IPS DF 4.7 (cell line): ENCODE results near the gene KLF16.
"Not testable (repeated sequence)": the region's sequence is repeated elsewhere in the genome, so short reads cannot be mapped to it uniquely, and the experiment has no call there.

Experiments used
- DNase-seq: peaks from one replicate; pipeline ENCODE4 v3.0.0-alpha.2; 2013; ENCODE audit warnings: low spot score; ENCODE audit errors: extremely low read depth

KLF16 gene

GRCh38 chr19:1884291-1884718 is 20.9 kb upstream of the KLF16 start:
- no peak for DNase-seq

GRCh38 chr19:1883784-1884183 is 20.4 kb upstream of the KLF16 start:
- no peak for DNase-seq

- DNase-seq: no peak
Measured at GRCh38 chr19:1882786-1883692, 19.7 kb upstream of the KLF16 start.

- DNase-seq: no peak
Measured at GRCh38 chr19:1882089-1882785, 18.9 kb upstream of the KLF16 start.

GRCh38 chr19:1881393-1882088 is 18.2 kb upstream of the KLF16 start:
- not testable (repeated sequence) for DNase-seq

GRCh38 chr19:1880611-1881392 is 17.4 kb upstream of the KLF16 start:
- DNase-seq: no peak

GRCh38 chr19:1879982-1880381 is 16.6 kb upstream of the KLF16 start:
- not testable (repeated sequence) for DNase-seq

- not testable (repeated sequence) for DNase-seq
Measured at GRCh38 chr19:1878583-1878982, 15.2 kb upstream of the KLF16 start.

- not testable (repeated sequence) for DNase-seq
Measured at GRCh38 chr19:1877280-1877660, 13.9 kb upstream of the KLF16 start.

GRCh38 chr19:1876496-1877279 is 13.3 kb upstream of the KLF16 start:
- not testable (repeated sequence) for DNase-seq

GRCh38 chr19:1875646-1876495 is 12.5 kb upstream of the KLF16 start:
- no peak for DNase-seq

GRCh38 chr19:1875265-1875645 is 11.9 kb upstream of the KLF16 start:
- DNase-seq: not testable (repeated sequence)

GRCh38 chr19:1874554-1875185 is 11.3 kb upstream of the KLF16 start:
- no peak for DNase-seq

GRCh38 chr19:1873524-1874473 is 10.4 kb upstream of the KLF16 start:
- DNase-seq: no peak

GRCh38 chr19:1872807-1873523 is 9.6 kb upstream of the KLF16 start:
- no peak for DNase-seq

GRCh38 chr19:1871630-1872029 is 8.3 kb upstream of the KLF16 start:
- DNase-seq: no peak

- no peak for DNase-seq
Measured at GRCh38 chr19:1871140-1871597, 7.8 kb upstream of the KLF16 start.
